GM04503 (cell line): ENCODE measurements around the gene ZDHHC11B.
"Not testable (repeated sequence)": the region's sequence is repeated elsewhere in the genome, so short reads cannot be mapped to it uniquely, and the experiment has no call there.

Experiments used
- DNase-seq: peaks from one replicate; pipeline ENCODE4 v3.0.0-alpha.2; 2012; ENCODE audit warnings: low read depth

Gene ZDHHC11B

GRCh38 chr5:766666-767431 is 17.7 kb downstream of the ZDHHC11B start:
- no peak for DNase-seq

- no peak for DNase-seq
Observed at GRCh38 chr5:765948-766631, 18.4 kb downstream of the ZDHHC11B start.

DNA sequence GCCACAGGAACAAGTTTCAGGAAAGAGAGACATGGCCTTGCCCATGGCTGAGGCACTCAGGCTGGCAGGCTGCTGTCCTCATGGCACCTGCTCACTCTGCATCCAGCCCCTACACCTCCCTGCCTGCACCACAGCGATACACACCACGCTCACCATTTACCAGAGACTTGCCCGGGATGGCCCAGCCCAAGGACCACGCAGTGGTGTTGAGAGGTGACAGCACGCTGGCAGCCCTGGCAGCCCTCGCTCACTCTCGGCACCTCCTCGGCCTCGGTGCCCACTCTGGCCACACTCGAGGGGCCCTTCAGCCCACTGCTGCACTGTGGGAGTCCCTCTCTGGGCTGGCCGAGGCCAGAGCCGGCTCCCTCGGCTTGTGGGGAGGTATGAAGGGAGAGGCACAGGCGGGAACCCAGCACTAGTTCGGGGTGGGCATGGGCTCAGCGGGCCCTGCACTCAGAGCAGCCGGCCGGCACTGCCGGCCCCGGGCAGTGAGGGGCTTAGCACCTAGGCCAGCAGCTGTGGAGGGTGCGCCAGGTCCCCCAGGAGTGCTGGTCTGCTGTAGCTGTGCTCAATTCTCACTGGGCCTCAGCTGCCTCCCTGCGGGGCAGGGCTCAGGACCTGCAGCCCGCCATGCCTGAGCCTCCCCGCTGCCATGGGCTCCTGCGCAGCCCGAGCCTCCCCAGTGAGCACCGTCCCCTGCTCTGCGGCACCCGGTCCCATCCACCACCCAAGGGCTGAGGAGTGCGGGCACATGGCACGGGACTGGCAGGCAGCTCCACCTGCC is 20.3 kb downstream of the ZDHHC11B start:
- DNase-seq: no peak

DNA sequence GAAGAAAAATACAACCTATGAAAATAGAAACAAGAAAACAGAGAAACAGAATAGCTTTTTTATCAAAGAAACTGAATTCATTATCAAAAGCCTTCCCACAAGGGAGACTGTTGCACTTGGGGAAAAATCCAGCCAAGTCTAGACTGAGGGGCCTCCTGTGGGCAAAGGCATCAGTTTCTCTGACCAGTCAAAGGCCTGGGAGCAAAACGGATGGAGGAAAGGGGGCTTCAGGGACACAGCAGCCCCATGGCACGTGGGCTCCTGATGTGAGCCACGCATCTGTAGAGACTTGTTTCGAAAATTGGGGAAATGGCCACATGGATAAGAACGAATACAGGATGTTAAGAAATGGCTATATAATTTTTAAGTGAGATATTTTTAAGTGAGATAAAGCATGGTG is 21.1 kb downstream of the ZDHHC11B start:
- DNase-seq: no peak

DNA sequence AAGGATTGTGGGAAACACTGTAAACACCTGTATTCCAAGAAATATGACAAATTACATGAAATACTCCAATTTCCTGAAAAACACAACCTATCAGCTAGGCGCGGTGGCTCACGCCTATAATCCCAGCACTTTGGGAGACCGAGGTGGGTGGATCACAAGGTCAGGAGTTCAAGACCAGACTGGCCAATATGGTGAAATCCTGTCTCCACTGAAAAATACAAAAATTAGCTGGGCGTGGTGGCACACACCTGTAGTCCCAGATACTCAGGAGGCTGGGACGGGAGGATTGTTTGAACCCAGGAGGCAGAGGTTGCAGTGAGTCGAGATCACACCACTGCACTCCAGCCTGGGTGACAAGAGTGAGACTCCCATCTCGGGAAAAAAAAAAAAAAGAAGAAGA is 21.5 kb downstream of the ZDHHC11B start:
- not testable (repeated sequence) for DNase-seq

- DNase-seq: no peak
Observed at GRCh38 chr5:761854-762710, 22.4 kb downstream of the ZDHHC11B start.

DNA sequence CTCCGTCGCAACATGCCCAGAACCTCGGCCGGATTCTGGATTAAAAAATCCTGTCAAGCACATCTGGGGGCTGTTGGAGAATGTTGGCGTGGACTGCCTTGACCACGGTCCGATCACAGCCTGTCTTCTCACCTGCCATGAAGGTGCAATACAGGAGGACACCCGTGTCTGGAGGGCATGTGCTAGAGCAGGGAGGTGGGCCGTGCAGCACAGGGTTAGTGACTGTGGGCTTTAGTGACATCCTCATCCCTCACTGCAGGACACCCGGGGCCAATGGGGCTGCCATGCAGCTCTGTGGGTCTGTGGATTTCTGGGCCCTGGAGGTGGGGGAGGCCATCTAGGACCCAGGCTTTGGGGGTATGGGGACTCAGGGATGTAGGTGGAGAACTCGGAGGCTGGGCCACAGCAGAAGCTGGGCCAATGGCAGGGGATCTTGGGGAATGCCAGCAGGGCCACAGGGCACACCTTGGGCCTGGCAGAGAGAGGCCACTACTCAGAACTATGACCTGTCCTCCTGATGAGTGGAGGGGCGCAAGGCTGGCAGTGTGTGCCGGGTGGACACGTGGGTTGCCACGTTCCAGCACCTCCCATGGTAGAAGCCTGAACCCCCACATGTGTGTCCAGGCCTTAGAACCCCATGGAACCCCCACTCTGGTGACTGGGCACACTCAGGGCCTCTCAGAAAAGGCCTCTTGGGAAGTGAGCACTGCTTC is 23.3 kb downstream of the ZDHHC11B start:
- DNase-seq: no peak

DNA sequence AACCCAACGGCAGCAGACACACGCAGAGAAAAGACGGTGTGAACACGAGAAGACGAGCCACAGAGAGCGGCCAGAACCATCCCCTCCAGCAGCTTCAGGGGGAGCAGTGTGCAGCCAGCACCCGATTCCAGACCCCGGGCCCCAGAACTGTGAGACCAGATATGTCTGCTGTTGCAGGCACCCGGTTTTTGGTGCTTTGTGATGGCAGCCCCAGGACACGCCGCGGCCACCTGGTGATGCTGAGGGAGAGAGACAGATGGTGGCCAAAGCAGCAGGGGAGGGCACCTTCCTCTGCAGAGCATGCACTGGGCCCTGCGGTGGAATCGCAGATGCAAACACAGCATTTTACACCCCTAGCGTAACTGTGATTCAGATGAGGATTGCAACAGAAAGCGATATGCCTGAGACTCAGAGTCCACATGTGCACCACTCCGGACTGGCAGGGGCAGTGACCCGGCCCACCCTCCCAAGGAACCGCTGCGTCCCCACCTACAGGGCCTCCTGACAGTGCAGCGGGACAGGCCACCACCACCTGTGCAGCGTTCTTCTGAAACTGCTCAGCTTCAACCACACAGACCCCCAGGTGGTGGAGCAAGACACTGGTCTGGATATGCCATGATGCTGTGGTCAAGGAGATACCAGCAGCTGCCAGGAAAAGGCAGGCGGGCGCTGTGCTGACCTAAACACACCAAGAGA is 24.0 kb downstream of the ZDHHC11B start:
- no peak for DNase-seq

GRCh38 chr5:759781-760362 is 24.7 kb downstream of the ZDHHC11B start:
- no peak for DNase-seq

DNA sequence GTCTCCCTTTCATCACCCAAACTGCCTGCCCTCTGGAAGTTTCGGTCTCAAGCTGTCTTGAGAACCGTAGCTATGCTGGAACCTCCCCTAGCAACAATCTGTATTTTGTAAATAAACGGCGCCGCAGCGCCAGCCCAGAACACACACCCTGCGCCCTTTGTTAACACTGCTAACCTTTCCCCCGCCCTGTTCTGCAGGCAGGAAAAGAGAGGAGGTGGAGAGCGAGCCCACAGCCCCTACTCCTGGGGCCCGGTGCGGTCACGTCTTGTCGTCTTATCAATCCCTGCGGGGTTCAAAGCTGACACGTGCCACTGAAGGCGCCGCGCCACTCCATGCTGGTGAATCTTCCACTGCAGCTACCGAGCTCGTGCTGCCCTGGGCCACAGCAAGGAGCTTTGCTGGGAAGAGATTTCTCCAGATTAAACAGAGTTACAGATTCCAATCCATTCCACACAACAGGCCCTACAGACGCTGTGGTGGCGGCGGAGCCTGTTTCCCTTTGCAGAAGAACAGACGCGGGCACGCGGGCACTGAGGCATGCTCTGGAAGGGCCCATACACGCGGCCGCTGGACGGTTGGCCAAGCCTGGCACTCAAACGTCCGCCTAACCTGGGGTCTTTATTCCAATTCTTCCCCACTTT is 25.3 kb downstream of the ZDHHC11B start:
- peak; percentile 9 for DNase-seq

DNA sequence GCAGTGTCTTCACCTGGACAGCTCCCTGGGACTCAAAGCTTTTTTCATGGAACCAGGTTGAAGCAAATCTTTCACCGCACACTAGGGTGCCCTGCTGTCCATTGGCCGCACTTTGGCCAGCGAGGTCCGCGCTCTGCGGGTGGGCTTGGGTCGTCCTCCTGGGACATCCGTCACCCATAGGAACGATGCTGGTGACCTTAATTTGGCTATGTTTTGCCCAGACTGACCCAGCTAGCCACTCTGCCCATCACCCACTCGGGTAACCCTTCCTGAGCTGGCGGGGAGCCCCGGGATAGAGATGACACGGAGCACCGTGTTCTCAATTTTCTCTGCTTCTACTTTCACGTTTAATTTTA is 25.9 kb downstream of the ZDHHC11B start:
- no peak for DNase-seq

DNA sequence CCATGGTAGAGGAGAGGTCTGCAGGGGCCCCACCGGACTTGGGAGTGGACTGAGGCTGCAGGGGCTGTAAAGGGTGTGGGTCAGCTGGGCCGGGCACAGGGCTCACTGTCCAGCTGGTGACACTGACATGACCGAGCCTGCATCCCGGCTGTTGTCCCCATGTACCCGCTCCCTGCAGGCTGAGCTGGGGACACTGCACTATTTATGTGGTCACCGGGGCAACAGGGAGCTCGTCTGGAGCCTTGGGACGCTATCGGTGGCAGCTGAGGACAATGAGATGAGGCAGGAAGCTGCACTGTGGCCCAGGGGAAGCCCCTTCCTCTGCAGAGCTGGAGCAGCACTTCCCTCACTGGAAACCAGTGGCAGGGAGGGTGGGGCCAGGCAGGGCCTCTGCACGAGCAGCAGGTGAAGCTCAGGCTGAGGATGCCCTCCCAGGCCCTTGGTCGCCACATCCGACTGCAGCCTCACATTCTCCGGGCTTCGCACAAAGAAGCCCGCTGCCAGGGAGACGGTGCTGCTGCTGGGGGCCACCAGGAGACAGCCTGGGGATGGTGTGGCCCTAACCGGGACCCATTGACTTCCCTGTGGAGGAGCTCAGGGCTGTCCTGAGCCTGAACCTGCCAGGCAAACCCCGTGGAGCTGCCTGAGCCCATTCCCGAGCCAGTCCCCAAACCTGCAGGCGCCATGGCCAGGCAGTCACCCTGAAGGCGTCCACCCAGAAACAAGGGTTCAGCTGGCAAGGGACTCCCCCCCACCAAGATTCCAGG is 26.4 kb downstream of the ZDHHC11B start:
- no peak for DNase-seq

DNA sequence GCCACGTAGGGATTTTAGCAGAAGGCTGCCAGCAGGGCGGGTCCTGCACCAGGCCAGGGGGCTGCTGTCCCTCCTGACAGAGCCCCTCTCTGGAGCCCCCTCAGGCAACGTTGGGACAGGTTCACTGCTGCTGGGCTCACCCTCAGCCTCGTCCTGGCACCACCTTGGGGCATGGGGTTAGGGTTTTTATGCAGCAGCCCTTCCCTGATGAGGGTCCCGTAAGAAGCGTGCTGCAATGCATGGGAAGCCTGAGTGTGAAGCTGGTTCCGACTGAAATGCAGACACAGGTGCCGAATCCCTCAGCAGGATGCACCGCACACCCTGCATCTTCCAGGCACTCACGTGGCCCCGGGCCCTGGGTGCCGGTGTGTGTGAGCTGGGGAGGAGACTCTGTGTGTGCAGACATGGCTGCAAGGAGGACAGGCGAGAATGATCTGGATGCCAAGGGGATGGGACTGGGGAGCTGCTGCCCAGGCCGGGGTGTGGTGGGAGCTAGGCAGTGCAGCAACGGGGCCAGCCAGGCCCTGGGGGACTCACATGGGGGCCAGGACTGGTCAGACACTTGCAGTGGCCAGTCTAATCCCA is 27.1 kb downstream of the ZDHHC11B start:
- no peak for DNase-seq

DNA sequence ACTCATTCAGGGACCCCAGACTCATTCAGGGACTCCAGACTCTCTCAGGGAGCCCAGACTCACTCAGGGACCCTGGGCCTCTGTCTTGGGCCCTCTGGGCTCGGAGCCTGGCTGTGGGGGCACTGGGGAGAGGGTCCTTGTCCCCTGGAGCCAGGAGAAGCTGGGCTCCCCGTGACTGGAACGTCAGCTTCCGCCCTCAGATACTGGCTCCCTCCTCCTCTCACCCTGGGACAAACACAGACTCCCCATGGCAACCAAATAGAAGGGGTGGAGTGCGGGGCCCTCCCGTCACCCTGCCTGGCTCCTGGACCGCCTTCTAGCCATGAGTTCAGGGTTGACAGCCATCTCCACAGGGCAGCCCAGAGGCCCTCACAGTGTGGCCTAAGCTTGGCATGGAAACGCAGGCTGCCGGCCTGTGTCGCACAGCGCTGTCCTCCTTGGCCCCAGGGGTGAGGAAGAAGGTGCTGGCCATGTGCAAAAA is 27.6 kb downstream of the ZDHHC11B start:
- no peak for DNase-seq

GRCh38 chr5:756171-756570 is 28.4 kb downstream of the ZDHHC11B start:
- no peak for DNase-seq

- DNase-seq: not testable (repeated sequence)
Observed at GRCh38 chr5:754143-754632, 30.3 kb downstream of the ZDHHC11B start.

- DNase-seq: not testable (repeated sequence)
Observed at GRCh38 chr5:753567-754142, 30.9 kb downstream of the ZDHHC11B start.
